NOMO-1 (cell line): ENCODE data around the gene FBXL16.
"Not testable (repeated sequence)": the region's sequence is repeated elsewhere in the genome, so short reads cannot be mapped to it uniquely, and the experiment has no call there.

Experiments
- DNase-seq, 2 experiments: peaks; one replicate each; lab custom pipeline; 2025; ENCODE audit not compliant: unreplicated experiment in 2 of 2; lab: John Stamatoyannopoulos, UW

FBXL16 gene, protein sequence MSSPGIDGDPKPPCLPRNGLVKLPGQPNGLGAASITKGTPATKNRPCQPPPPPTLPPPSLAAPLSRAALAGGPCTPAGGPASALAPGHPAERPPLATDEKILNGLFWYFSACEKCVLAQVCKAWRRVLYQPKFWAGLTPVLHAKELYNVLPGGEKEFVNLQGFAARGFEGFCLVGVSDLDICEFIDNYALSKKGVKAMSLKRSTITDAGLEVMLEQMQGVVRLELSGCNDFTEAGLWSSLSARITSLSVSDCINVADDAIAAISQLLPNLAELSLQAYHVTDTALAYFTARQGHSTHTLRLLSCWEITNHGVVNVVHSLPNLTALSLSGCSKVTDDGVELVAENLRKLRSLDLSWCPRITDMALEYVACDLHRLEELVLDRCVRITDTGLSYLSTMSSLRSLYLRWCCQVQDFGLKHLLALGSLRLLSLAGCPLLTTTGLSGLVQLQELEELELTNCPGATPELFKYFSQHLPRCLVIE

DNA sequence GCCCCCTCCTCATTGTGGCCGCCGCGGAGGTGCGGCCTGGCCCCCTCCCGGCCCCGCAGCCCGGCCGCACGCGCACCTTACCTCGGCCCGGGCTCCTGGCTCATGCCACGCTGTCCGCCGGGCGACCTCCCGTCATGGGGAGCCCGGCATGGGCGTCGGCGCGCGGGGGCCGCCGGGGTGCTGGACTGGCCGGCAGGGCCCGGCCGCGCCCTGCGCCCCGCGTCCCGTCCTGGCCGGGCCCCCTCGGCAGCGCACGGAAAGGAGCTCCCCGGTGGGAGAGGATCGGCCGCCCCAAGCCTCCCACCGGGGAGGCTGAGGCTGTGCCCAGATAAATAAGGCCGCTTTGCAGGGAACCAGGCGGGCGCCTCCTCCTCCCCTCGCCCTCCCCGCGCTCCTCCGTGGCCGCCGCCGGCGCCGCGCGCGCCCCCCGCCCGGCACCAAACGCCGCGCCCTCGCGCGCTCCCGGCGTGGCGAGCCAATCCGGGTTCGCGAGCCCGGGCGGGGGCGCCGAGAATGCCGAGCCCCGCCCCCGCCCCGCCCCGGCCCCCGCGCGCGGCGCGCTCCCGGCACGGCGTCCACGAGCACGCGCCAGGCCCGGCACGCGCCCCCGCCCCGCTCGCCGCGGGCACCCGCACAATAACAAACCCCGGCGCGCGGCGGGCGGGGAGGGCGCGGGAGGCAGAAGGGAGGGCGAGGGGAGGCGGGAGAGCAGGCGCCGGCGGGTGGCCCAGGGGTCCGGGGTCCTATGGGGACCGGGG is at the start of gene FBXL16:
TSS of gene FBXL16 (minus strand) at position 371 of the 758 bp plus-strand sequence. CDS start 8,396 bp downstream, outside the sequence.
- no peak for DNase-seq

DNA sequence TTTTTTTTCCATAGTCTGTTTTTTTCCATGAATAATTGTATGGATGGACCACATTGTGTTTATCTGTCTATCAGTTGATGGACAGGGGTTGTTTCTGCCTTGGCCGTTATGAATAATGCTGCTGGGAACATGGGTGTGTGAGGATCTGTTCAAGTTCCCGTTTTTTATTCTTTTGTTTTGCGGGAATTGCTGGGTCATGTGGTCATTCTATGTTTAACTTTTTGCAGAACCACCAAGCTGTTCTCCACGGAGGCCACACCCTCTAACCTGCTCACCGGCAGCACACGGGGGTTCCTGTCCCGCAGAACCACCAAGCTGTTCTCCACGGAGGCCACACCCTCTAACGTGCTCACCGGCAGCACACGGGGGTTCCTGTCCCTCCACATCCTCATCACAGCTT is 49.1 kb upstream of the FBXL16 start:
- DNase-seq, result peak; percentile 53 to 83

DNA sequence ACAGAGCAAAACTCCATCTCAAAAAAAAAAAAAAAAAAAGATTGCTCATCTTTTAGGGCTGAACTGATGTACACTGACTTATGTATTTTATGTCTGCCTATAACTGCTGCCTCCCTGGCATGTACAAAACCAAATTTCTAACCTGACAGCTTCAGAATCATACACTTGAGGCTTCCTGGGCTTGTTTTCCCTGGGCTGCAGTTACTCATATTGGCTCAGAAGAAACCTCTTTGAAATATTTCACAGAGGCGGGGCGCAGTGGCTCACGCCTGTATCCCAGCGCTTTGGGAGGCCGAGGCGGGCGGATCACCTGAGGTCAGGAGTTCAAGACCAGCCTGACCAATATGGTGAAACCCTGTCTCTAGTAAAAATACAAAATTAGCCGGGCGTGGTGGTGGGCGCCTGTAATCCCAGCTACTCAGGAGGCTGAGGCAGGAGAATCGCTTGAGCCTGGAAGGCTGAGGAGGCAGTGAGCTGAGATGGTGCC is 48.6 kb upstream of the FBXL16 start:
- not testable (repeated sequence) for DNase-seq

DNA sequence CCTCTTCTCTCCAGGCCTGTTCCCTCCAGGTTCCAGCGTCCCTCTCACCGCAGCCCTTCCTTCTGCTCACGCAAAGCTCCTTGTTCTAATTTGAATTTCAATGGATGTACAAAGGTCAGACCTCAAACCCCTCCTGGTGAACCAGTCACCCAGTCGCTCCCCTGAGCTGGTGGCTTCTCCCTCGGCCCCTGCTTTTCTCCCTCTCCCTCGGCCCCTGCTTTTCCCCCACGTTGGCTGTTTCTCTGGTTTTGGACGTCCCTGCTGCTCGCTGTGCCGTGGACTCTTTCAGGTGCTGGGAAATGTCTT is 46.4 kb upstream of the FBXL16 start:
- no peak for DNase-seq

DNA sequence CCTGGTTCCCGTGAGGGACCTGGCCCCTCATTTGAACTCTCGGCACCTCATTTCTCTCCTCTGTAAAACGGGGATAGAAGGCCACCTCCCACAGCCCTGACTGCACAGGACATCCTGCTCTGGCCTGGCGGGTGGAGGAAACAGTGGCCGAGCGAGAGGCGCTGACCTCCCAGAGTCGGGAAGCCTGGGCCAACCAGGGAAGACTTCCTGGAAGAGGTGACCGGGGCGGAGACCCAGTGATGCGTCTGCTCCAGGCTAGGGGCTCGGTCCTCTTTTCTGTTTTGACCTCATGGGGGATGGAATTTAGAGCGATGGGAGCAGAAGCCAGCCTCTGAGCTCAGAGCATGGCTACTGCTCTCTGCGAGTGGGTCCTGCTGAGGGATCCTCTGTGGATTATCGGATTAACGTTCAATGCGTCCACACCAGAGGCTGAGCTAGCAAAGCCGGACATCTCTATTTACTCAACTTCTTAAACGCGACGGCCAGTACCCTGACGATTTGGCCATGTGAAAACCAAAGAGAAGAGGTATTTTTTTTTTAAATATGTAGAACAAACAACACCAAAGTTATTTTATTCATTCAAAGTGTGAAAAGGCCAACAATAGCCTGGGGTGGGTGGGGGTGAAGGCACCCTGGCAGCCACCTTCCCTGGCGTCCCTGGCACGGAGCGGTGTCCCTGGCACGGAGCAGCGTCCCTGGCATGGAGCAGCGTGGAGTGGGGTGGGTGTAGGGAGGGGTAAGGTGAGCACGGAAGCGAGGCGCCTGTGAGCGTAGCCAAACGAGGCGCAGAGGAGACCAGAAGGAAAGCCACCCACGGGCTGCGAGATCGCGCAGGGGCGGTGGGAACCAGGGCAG is 45.8 kb upstream of the FBXL16 start:
- no peak for DNase-seq

DNA sequence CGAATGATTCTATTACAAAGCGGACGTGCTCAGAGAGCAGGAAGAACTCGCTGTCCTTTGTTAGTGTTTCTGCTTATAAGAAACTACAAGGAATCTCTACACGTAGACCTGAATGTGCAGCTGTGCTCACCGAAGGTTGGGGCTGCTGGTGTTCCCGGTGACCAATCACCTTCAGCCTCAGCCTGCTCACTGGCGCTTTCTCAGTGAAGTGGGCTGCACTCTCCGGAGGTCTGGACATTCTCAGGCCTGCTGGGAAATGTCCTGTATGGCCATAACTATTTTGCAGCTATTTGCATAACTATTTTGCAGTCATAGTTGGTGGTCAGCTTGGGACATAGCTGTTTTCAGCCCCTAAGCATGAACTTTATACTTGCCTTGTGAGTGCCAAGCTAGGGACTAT is 44.9 kb upstream of the FBXL16 start:
- no peak for DNase-seq

DNA sequence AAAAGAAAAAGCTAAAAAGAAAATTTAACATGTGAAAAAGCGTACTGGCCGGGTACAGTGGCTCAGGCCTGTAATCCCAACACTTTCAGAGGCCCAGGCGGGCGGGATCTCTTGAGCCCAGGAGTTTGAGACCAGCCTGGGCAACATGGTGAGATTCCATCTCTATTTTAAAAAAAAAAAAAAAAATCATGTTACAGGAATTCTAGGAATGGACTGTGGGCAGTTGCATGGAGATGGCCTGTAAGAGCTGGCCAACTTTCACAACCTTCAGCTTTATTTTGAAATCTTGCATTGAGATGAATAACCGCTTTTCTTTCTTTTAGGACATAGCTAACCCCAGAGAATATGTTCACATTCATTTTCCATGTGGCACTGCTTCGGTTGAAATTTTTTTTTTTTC is 43.4 kb upstream of the FBXL16 start:
- DNase-seq, result no peak

DNA sequence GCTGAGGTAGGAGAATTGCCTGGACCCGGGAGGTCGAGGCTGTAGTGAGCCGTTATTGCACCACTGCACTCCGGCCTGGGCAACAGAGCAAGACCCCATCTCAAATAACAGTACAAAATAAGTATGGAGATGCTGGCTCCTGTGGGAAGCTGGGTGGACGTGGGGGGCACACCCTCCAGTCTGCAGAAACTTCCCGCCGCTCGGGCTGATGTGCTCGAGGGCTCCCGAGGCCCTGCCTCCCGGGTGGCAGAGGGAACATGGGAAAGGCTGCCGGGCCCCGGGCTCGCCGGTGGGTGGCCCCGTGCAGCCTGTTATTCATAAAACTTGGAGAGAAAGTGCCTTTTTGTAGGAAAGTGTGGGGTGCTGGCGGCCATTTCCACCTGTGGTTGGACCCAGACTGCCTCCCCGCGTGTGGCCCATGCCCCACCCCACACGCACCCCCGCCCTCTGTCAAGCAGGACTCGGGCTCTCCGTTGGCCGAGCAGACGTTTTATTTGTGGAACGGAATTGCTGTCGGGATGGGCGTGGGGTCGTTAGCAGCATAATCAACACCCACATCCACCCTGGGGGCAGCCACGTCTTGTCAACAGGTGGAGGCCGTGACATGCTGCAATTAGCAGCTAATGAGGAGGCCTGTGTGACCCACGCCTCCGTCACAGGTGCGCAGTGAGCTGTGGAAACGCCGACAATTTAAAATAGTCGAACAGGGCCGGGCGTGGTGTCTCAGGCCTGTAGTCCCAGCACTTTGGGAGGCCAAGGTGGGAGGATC is 42.6 kb upstream of the FBXL16 start:
- no peak for DNase-seq

DNA sequence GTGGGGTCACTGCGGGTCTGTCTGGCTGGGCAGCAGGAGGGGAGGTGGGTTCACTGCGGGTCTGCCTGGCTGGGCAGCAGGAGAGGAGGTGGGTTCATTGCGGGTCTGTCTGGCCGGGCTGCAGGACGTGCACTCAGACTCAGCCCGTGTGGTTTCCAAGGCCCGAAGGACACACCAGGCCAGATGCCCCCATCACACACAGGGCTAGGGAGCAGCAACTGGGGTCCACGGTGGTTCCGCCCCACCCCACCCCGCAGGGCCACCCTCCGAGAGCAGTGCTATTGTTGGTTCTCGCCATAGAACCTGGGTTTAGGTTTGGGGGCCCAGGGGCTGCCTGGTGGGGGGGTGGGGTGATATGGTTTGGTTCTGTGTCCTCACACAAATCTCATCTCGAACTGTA is 41.0 kb upstream of the FBXL16 start:
- no peak for DNase-seq

DNA sequence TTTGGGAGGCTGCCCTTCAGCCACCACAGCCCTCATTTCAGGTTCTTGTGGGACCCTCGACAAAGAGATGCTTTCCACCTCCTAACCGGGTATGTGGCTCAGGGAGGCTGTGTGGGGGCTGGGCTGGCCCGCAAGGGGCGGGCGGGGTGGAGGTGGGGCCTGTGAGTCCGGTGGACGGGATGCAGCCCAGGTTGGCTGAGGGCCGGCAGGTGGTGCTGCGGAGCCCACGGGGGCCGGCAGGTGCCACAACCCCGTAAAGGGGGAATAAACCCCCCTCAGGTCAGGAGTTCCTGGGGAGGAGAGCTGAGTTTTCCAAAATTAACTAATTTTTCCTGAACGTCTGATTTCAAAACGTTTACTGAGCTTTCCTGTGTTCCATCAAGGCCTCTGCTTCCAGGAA is 40.1 kb upstream of the FBXL16 start:
- no peak for DNase-seq

DNA sequence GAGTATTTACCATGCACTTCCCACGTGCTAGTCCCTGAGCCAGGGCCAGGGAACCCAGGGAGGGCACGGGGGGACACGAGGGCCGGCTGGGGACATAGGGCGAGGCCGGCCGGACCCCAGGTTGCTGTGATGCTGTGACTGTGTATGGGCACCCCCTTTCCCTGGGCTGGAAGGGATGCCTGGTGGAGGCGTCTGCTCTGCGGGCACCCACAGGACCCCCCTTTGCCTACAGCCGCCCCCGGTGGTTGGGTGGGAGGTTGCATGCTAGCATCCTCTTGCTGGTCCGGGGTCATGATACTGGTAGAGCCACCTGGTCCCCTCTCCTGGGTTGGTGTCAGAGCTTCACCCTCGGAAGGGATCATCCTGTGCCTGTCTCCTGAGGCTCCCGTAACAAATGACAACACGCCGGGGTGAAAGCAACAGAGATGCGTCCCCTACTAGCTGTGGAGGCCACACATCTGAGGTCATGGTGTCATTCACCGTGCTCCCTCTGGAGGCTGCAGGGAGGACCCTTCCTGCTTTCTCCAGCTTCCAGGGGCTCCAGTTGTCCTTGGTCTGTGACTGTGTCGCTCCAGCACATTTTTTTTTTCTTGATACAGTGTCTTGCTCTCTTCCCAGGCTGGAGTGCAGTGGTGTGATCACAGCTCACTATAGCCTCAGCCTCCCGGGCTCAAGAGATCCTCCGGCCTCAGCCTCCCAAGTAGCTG is 38.3 kb upstream of the FBXL16 start:
- no peak for DNase-seq

DNA sequence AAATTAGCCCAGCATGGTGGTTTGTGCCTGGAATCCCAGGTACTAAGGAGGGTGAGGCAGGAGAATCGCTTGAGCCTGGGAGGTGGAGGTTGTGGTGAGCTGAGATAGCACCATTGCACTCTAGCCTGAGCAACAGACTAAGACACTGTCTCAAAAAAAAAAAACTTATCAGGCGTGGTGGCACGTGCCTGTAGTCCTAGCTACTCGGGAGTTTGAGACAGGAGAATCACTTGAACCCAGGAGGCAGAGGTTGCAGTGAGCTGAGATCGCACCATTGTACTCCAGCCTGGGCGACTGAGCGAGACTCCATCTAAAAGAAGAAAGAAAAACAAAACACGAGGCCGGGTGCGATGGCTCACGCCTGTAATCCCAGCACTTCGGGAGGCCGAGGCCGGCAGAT is 37.3 kb upstream of the FBXL16 start:
- not testable (repeated sequence) for DNase-seq

DNA sequence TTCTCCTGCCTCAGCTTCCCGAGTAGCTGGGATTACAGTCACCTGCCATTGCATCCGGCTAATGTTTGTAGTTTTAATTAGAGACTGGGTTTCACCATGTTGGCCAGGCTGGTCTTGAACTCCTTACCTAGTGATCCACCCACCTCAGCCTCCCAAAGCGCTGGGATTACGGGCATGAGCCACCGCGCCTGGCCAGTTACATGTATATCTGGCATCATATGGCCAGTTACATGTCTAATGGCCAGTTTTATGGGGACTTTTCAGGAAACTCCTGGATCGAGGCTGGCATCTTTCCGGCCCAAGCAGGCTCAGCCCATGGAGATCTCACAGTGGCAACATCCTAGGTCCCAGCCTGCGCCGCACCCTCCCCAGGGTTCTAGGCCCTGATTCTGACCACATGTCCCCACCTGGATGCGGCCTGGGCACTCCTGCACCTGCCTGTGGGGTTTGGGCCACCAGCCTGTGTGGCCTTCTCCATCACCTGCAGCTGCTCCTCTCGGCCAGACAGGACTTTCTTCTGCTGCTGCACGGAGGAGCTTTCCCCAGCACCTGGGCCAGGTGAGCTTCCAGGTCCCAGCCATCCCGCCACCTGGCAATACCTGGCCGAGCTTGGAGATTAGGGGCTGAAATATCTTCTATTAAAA is 36.5 kb upstream of the FBXL16 start:
- no peak for DNase-seq

DNA sequence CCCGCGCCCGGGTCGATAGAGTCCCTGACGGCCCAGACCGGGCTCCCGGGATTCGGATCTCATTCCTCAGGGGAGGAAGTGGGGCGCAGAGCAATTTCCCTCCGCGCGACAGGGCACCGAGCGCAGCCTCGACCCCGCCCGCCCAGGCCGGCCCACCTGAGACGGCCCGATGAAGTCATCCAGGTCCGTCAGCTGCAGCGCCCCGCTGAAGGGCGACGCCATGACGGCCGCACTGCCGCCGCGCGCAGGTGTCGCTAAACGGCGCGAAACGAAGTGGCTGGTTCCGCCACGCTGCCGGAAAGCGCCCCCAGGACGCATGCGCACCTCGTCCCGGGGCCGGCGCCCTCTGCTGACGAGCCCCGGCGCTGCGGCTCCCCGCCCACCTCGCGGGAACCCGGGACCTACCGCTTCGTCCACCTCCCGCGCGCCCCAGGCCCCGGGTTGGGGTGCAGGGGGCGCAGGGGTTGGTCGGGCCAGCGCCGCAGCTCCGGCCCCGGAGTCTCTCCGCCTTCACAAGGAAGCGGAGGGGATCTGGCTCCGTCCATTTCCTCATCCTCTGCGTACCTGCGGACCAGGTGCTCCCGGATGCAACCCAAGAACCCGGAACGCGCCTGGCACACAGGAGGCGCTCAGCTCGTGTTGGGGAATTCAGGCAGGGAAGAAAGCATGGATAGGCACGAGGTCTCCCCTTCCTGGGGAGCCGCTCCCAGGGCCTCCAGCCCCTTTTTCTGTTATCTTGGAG is 35.3 kb upstream of the FBXL16 start, which contains the start of gene CIAO3:
TSS of gene CIAO3 (minus strand) at position 234 of the 742 bp plus-strand sequence. CDS start at position 222, 12 bp downstream.
- DNase-seq, result peak; percentile 74 to 82

DNA sequence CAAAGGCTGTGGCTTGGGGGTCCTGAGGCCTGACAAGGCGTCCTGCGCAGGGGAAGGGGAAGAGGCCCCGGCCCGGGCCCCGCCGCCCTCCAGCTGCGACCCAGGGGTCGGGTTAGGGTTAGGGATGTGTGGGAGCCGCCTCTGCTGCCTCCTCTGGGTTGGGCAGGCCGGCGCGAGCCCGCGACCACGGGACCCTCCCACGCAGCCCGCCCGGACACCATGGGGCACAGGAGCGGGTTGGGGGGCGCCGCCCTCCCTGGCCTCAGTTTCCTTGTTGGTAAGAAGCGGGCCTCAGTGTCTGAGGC is 34.8 kb upstream of the FBXL16 start:
- DNase-seq, result no peak

DNA sequence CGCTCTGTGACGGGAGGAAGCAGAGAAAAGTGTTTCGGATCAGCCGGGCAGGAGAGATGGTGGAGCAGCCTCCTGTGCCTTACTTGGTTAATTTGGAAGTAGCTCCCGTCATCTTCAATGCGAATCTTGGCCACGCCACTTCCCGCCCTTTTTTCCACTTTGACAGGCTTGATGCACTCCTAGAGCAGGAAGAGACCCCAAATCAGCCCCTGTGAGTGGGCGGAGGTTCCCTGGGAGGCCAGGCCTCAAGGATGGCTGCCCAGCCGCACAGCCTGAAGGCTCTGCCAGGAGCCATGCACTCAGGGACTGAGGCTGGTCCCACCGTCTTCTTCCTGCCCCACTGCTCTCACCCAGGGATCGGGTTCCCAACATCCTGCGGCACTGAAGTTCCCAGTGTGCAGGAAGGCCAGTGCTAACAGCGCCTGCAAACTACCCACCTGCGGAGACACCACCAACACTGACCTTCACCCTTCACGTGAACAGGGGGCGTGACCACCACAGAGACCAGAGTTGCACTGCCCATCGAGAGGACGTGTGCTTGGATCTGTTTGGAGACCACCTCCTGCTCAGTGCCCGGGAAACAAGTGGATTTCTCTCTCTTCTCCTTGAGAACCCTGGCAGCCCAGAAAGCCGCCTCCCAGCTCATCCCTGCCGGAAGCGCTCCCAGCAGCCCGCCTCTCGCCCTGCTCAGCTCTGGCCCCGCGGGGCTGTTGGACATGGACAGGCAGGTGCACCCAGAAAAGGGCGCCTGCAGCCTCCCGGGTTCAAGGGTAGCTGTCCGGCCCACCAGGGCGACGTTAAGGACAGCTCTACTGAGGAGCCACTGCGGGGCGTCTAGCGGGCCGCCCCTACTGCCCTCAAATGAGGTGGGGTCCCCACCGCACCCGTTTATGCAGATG is 34.2 kb upstream of the FBXL16 start:
- no peak for DNase-seq

DNA sequence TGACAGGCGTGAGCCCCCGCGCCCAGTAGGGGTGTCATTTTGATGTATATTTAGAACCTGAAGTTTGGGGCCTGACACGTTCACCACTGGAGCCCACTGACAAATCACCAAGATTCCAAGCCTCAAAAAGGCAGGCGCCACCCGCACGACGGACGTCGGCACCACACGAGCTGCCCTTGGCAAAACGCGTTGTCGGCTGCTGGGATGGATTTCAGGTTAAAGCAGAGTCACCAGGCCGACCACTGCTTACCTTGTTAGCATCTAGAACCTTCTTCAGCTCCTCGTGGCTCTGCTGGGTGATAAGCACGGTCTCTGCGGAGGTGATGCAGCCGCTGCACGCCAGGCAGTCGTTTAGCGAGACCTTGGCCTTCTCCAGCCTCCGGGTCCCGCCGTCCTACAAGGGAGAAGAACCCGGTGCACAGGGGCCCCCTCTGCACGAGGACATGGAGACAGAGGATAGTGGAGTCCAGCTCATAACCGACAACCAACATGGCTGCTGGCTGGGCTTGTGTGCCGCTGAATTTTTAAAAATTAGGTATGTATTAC is 31.4 kb upstream of the FBXL16 start:
- DNase-seq, result no peak
